SK-N-SH (cell line): ENCODE measurements around the gene CRELD2.

ENCODE experiments used
- EP300 ChIP-seq, 2 experiments: IDR thresholded peaks; 2 replicates each; pipeline versions ENCODE4 v1.4.0 to v1.6.1; 2012; ENCODE audit warnings: borderline replicate concordance in 1 of 2, low read depth in 1 of 2, low read length in 1 of 2
- GABPA ChIP-seq: IDR thresholded peaks from 2 replicates; pipeline ENCODE4 v1.4.0; 2012; ENCODE audit warnings: low read depth, mild to moderate bottlenecking
- GATA2 ChIP-seq: sonication (generic); formaldehyde crosslinking; IDR thresholded peaks from 2 replicates; pipeline ENCODE4 v1.5.0; 2020; ENCODE audit warnings: mild to moderate bottlenecking, missing genetic modification reagents
- RAD21 ChIP-seq: IDR thresholded peaks from 2 replicates; pipeline ENCODE4 v1.6.1; 2012; ENCODE audit warnings: mild to moderate bottlenecking, low read length
- TF ChIP-seq, protein P1 (sequence below): fragments of 200-600 bp; sonication (generic); IDR thresholded peaks from 2 replicates; pipeline ENCODE4 v1.6.1; 2017; ENCODE audit warnings: antibody characterized with exemption, mild to moderate bottlenecking, moderate library complexity
- TF ChIP-seq, protein P2 (sequence below): IDR thresholded peaks from 2 replicates; pipeline ENCODE4 v1.4.0; 2012; ENCODE audit warnings: low read depth

DNA sequence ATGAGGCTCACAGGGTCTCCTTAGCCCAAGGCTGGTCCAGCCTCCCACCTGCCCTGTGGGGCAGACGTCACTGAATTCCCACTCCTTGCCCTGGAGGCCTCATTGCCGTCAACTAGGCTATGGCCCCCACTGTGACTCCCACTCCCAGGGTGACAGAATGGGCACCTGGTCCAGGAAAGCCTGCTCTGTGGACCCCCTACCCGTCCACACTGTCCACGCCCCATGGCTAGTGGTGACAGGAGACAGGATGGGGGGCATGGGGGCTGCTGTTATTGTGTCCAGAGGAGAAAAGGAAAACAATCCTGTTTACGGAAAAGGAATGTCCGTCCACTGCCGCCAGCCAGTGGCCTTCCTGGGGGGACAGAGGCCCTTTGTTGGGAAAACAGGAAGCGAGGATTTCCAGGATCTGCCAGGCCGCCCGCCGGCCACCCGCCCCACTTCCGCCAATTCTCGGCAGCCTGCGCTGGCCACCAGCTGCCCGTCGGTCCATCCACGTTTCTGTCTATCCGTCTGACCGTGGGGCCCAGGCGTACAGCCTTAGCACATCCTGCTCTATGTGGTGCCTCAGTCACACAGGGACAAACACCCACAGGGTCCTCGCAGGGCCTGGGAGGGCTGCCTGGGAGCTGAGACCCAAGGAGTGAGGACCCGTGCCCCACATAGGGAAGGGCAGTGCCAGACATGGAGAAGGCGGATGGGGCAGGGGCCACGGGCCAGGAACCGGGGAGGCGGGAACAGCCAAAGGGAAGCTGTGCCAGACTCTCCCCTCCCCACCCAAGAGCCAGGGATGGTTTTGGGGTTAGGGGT lies 19.5 kb downstream of the CRELD2 start:
- TF ChIP-seq GABPA, result no peak
- TF ChIP-seq, protein P1, sequence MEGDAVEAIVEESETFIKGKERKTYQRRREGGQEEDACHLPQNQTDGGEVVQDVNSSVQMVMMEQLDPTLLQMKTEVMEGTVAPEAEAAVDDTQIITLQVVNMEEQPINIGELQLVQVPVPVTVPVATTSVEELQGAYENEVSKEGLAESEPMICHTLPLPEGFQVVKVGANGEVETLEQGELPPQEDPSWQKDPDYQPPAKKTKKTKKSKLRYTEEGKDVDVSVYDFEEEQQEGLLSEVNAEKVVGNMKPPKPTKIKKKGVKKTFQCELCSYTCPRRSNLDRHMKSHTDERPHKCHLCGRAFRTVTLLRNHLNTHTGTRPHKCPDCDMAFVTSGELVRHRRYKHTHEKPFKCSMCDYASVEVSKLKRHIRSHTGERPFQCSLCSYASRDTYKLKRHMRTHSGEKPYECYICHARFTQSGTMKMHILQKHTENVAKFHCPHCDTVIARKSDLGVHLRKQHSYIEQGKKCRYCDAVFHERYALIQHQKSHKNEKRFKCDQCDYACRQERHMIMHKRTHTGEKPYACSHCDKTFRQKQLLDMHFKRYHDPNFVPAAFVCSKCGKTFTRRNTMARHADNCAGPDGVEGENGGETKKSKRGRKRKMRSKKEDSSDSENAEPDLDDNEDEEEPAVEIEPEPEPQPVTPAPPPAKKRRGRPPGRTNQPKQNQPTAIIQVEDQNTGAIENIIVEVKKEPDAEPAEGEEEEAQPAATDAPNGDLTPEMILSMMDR, result no peak
- no peak for TF ChIP-seq EP300 (IDR thresholded peaks at IDR 0.05; ENCODE audit: borderline replicate concordance in 1 of 2, low read depth in 1 of 2, low read length in 1 of 2)
- TF ChIP-seq RAD21, result no peak
- no peak for TF ChIP-seq GATA2 (CRISPR knock-in tag)
- TF ChIP-seq, protein P2, sequence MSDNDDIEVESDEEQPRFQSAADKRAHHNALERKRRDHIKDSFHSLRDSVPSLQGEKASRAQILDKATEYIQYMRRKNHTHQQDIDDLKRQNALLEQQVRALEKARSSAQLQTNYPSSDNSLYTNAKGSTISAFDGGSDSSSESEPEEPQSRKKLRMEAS, result no peak
